GM19239 (cell line): ENCODE results near the gene OPHN1.
"Not testable (repeated sequence)": the region's sequence is repeated elsewhere in the genome, so short reads cannot be mapped to it uniquely, and the experiment has no call there.

ENCODE experiments used
- DNase-seq: peaks from one replicate; pipeline ENCODE4 v3.0.0; 2011; ENCODE audit warnings: low spot score; ENCODE audit not compliant: insufficient read length
- FAIRE-seq: peaks from 2 replicates; lab custom pipeline; 2011; peaks lifted over from hg19 to GRCh38; lab: Jason Lieb, UNC

Gene OPHN1

DNA sequence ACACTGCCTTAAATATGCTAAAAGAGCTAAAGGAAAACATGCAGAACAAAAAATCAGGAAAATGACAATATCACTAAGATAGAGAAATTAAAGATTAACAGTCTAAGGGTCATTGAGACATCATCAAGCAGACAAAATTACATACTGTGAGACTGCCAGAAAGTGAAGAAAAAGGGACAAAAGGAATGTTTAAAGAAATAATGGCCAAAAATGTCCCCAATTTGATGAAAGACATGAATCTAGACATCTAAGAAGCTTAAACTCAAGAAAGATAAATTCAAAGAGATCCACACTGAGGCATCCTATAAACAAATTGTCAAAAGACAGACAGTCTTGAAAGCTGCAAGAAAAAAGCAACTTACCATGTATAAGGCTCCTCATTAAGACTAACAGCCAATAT is 63.7 kb downstream of the OPHN1 start:
- DNase-seq (no peak), FAIRE-seq (no peak)

DNA sequence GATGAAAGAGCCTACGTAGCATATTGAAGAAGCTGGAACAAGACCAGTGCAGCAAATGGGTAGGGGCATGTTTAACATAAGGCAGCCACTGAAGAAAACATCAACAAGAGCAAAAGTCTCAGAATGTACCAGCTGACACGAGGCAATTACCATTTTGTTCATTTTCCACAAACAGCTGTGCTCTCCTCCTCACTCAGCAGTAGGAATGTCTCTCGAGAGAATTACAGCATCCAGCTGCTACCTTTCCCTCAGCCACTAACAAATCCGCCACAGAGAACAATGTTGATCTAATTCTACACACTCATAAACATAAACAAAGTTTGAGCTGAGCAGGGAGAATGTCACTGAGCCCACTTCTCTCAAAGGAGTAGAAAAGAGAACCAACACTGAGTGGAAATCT is 68.0 kb downstream of the OPHN1 start:
- FAIRE-seq (no peak), DNase-seq (no peak)

DNA sequence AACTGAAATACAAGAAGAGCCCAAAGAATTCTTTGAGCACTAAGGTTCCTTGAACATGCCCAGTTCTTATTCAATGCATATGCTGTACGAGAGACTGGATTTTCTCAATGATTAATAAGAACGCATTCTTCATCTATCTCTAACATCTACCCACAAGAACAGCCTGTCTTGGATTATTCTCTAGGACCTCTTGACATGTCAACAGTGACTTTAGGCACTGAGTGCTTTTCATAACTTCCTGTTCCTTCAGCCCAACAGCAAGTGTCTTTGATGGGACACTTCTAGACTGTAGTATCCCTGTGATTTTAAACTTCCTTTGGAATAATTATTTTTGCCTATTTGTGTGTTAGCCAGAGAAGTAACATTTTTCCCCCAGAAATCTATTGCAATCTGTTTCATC is 69.3 kb downstream of the OPHN1 start:
- FAIRE-seq (no peak), DNase-seq (no peak)

DNA sequence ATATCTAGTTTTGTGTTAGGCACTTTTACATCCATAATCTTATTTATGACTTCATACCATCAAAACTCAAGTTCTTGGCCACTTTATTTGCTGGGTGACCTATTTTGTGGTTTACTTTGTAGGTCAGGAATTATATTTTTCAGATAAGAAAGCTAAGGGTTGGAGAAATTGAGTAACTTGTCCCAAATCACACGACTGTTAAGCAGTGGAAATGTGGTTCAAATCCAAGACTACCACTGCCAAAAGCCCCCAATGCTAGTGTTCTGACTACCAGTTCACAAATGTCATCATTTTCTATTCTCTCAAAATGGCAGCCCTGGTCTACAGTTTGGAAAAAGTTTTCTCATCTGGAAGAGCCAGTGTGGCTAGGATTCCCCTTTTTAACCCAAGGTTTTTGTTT is 74.6 kb downstream of the OPHN1 start:
- no peak for FAIRE-seq
- DNase-seq: no peak

DNA sequence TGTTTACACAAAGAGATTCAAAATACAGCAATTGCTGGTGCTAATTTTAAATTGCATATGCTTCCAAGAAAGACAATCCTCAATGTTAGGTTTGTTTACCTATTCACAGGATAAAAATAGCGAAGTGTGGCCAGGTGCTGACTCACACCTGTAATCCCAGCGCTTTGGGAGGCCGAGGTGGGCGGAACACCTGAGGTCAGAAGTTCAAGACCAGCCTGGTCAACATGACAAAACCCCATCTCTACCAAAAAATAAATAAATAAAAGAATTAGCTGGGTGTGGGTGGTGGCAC is 77.7 kb downstream of the OPHN1 start:
- DNase-seq (no peak), FAIRE-seq (no peak)

DNA sequence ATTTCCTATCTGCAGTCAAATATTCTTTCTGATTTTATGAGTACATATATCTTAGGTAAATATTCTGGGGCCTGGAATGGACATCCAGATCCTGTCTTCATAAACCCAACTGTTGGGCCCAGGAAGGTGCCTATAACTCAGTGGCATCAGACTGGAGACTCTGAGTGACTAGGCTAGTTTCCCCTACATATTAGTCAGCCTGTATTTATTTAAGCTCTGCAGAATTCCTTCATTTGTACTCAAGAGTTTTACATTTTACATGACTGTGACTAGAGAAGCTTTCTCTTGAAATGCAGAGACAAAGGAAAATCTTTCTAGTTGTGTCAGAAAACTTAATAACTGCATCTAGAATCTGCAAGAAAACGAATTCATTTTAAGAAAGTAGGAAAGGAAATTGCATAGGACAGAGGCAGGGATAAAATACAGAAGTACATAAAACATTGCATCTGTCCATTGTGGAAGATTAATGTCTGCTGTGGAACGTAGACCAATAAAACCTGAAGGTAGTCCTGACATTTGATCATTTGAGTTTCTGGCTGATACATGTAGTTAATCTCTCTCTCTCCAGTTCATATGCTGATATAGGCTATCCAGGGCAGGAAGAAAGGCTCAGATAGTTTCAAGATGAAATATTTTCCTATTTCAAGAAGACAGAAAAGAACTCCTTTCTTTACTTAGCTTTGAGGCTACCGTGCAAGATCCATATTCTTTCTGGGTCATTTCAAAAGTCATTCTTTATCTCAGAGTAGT is 78.2 kb downstream of the OPHN1 start:
- FAIRE-seq: no peak
- DNase-seq: no peak

DNA sequence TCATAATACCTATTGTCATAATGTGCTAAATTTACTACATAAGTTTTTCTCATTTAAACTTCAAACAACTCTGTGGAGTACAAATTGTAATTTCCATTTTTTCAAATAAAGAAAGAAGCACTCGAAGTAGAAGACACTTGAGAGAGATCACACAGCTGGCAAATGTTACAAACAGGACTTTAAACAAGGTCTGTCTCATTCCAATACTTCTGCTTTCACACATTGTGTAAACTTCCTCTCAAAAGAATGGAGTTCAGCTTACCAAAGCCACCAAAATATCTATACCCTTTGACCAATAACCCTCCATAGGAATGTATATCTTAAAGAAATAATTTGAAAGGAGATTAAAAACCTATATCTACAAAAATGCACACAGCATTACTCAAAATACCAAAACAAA is 88.3 kb downstream of the OPHN1 start:
- DNase-seq (no peak), FAIRE-seq (no peak)

DNA sequence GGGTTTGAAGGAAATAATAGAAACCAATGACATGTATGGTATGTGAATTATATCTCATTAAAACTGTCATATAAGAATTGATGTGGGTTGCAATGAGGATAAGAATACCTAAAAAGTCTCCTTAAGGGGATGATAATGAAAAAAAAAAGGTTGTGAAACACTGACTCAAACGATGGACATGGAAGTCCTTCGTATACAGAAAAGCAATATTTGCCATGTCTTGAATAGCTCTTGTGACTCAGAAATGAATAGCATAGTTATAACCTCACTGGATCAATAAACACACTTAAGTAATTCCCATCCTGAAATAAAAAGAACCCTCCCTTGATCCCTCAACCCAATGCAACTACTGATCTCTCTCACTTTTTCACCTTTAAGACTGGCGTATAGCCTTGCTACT is 89.7 kb downstream of the OPHN1 start:
- no peak for FAIRE-seq
- DNase-seq: no peak

DNA sequence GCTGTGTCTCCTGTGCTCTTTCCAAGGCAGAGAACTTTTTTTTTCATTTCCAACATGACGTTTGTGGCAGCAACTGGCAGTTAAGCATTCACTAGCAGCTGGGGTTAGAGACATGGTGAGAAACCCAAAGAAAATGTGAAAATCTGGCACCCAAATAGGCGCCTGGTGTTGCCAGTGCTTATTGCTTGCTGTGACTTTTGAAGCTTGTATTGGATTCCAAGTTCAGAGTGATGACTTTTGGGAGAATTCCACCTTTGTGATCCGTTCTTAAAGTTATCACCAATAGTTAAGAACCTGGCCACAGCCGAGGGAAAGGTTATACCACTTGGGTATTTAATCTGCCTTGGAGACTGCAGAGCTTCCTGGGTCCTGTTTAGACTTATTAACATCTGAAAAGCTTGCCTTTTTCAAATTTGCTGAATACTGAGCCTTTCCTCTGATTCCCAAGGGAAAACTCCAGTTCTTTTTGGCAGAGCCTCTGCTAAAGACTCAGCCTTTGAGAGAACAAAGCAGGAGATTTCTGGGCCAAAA is 101.0 kb downstream of the OPHN1 start:
- FAIRE-seq (no peak), DNase-seq (no peak)

DNA sequence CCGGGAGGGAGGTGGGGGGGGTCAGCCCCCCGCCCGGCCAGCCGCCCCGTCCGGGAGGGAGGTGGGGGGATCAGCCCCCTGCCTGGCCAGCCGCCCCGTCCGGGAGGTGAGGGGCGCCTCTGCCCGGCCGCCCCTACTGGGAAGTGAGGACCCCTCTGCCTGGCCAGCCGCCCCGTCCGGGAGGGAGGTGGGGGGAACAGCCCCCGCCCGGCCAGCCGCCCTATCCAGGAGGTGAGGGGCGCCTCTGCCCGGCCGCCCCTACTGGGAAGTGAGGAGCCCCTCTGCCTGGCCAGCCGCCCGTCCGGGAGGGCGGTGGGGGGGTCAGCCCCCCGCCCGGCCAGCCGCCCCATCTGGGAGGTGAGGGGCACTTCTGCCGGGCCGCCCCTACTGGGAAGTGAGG is 106.5 kb downstream of the OPHN1 start:
- FAIRE-seq, DNase-seq: not testable (repeated sequence)

DNA sequence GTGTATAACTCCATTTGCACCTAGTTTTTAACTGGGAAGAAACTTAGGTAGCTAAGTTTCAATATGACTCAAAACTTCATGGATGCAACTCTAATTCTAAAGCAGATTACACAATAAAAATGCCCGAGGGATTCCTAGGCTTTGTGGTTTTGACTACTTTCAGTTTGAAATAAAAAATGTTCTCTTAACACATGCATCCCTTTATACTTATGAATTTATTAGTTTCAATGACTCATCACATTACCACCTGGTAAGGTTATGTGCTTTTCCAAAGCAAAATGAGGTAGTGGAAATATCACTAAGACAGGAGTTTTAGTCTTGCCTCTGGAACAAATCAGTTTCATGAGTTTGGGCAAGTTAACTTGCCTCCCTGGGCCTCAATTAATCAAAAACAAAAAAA is 125.5 kb downstream of the OPHN1 start:
- DNase-seq (no peak), FAIRE-seq (no peak)

DNA sequence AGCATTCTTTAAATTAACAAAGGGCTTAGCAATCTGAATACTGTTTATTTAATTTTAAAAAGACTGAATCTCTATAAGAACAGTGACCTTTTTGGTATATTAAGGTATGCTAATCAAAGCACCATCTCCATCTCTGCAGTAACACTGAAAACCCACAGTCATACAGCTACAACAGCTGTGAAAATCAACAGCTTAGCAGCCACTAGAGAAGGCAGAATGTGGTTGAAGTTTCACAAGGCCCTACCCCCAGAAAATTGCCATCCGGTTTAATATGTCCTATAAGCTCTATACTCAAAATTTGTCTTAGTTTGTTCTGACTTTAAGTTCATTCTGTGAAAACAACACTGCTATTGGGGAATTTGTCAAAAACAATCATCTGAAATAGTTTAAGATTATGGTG is 128.7 kb downstream of the OPHN1 start:
- FAIRE-seq (no peak), DNase-seq (no peak)

DNA sequence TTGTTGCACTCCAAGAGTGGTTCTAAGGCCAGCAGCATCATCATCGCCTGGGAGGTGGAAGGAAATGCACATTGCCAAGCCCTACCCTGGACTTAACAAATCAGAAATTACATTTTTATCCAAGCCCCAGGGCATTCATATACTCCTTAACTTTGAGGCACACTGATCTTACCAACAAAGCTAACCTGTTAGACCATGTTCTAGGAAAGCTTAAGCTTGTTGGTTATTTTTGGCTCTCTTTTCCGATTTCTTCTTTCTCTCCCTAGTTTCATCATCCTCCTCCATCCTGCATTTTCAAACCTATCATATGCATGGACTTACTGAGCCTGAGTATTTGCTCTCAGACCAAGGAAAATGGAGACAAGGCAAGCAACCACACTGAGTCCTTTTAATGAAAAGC is 133.4 kb downstream of the OPHN1 start:
- no peak for DNase-seq
- no peak for FAIRE-seq

DNA sequence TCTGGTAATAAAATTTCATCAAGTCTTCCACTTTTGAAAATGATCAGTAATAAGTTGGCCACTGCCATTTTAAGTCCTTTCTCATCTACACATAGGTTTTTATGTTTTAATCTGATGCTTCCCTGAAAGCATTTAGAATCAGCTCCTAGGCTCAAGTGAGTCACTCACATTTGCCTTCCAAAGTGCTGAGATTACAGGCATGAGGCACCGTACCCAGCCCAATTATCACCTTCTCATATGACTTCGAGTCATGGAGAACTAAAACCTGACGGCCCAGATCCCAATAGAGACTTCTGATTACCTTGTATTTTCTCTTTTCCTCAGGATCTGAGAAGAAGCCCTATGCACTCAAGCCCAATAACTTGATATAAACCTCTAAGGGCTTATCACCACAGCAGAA is 140.8 kb downstream of the OPHN1 start:
- FAIRE-seq: no peak
- DNase-seq: no peak

DNA sequence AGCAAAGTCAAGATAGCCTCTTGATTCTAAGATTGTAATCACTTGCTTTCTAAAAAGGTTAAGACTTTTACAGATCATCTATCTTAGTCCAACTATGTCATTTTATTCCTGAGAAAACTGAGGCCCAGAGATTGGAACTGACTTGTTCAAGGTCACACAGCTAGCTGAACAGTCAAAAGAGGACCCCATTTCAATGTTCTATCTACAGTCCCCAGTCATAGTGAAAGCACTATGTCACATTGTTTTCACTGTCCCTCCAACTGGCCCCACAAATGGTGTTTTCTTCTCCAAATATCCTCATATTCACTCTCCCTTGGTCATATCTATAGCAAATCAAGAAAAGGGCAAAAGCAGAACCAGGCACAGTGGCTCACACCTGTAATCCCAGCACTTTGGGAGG is 145.2 kb downstream of the OPHN1 start:
- FAIRE-seq (no peak), DNase-seq (no peak)

DNA sequence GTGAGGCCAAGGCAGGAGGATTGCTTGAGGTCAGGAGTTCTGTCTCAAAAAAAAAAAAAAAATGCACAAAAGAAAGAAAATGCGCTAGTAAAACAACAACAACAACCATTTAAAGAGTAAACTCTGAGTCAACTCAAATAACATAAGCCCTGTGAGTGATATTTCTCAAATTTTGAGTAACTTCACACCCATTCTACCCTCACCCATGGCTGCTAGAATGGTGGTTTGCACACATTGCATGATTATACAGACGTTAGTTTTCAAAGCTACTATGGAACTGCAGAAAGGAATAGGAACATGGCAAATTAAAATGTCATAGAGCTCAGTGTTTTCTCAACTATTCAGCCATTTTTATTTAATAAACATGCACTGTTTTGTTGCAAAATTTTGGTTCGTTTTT is 145.9 kb downstream of the OPHN1 start:
- DNase-seq: no peak
- no peak for FAIRE-seq

DNA sequence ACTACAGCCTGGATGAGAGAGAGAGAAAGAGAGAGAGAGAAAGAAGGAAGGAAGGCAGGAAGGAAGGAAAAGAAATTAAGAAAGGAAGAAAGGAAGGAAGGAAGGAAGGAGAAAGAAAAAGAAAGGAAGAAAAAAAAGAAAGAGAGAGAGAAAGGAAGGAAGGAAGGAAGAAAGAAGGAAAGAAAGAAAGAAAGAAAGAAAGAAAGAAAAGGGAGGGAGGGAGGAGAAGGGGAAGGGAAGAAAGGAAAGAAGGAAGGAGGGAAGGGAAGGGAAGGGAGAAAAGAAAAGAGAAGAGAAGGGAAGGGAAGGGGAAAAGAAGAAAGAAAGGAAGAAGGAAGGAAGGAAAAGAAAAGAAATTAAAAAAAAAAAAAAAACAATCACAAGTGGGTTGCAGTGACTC is 146.3 kb downstream of the OPHN1 start:
- no peak for FAIRE-seq
- no peak for DNase-seq

DNA sequence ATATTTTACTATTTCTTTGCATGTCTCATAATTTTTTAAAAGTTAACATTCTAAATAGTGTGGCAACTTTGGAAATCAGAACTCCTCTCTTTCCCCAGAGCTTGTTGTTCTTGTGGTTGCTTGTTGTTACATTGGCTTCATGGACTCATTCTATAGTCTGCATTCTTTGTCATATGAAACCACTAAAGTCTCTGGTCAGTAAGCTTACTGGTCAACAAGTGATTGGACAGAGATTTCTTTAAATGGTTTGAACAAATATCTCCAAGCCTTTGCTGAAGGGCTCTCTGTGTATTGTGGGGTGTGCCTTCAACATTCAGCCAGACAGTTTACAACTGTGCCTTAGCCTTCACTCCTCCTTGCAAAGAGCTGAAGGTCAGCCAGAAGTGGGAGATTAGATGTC is 147.2 kb downstream of the OPHN1 start:
- FAIRE-seq (no peak), DNase-seq (no peak)

DNA sequence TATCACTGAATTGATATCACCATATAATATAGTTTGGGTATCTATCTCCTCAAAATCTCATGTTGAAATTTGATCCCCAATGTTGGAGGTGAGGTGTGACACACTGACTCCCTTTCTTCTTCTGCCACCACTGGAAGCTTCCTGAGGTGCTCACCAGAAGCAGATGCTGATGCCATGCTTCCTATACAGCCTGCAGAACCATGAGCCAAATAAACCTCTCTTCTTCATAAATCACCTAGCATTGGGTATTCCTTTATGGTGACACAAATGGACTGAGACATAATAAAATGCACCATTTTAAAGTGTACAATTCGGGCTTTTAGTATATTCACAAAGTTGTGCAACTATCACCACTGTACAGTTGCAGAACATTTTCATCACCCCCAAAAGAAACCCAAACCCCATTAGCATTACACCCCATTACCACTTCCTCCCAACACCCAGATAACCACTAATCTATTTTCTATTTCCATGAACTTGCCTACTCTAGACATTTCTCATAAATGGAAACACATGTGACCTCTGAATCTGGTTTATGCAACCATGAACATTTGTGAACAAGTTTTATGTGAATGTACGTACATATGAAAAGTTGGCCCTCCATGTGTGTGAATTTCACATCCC is 148.9 kb downstream of the OPHN1 start:
- DNase-seq (no peak), FAIRE-seq (no peak)

DNA sequence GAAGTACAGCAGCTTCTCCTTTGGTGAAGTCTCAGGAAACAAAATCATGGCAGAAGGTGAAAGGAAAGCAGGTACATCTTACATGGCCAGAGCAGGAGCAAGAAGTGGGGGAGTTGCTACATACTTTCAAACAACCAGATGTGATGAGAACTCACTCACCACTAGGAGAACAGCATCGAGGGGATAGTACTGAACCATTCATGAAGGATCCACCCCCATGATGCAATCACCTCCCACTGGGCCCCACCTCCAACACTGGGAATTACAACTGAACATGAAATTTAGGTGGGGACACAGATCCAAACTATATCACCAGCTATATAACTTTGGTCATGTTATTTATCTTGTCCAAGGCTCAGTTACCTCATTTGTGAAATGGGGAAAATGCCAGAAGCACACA is 159.4 kb downstream of the OPHN1 start:
- DNase-seq (no peak), FAIRE-seq (no peak)

DNA sequence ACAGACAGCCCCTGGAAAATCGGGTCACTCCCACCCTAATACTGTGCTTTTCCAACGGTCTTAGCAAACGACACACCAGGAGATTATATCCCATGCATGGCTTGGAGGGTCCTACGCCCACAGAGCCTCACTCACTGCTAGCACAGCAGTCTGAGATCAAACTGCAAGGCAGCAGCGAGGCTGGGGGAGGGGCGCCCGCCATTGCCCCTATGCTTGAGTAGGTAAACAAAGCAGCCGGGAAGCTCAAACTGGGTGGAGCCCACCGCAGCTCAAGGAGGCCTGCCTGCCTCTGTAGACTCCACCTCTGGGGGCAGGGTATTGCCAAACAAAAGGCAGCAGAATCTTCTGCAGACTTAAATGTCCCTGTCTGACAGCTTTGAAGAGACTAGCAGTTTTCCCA is 168.5 kb downstream of the OPHN1 start:
- FAIRE-seq, DNase-seq: not testable (repeated sequence)

DNA sequence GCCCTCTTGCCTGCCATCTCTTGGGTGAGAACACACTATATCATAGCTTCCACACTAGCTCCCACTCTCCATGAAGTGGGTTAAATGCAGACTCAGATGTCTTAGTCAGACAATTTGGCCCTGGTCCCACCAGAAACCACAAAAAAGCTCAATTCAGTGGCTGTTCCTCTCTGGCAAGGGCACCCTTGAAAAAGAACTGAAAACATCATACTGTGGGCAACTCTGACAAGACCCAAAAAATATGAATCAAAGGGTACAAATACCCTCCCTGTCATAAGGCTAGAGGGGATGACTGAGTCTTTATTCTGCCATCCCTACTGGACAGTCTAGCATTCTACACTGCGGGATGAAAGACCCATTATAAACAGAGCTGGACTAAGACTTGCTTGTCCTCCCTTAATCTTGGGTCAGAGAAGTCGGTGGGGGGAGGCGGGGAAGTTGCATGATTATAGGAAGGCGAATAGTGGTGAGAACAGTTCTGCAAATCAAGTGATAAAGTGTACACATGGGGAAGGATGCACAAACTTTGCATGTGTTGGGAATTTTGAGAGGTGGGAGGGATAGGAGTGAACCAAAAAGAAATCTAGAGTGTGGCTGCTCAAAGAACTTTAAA is 172.1 kb downstream of the OPHN1 start:
- FAIRE-seq (no peak), DNase-seq (no peak)
